ENCODE measurements around the gene GLRX5. TPM values are rescaled to one million over a fixed set of nuclear protein-coding genes. Genes with fewer than 3 reads are reported as not detected.
"Not testable (repeated sequence)": the region's sequence is repeated elsewhere in the genome, so short reads cannot be mapped to it uniquely, and the experiment has no call there.

GLRX5 gene
- total RNA-seq, 1 experiment from 2014 or later, result 62.2 TPM

GRCh38 chr14:95585953-95586620 is 51.2 kb downstream of the GLRX5 start:
- Mint-ChIP-seq H3K36me3 (ENCODE audit: insufficient read depth in 1 of 3, low read depth in 3 of 3) (peaks cover 15 to 30% (median 19%) of the 10 kb centered on the region in 3 experiments), H3K27me3 (ENCODE audit: low read depth) (peaks cover 63% of the 10 kb centered on the region), H3K9me3 (peaks cover 28 to 35% of the 10 kb centered on the region in 2 experiments), H3K4me3 (no peak overlapping the region), H3K27ac (no peak overlapping the region), H3K4me1 (no peaks in the 10 kb centered on the region)
- H3T11ph ChIP-seq (ENCODE audit: low read length), result no peak overlapping the region
- H3K4me1 ChIP-seq (ENCODE audit: insufficient read depth, low read length), result no peaks in the 10 kb centered on the region
- H3K9ac ChIP-seq (ENCODE audit: extremely low read depth, insufficient read length, low read length), result no peak overlapping the region
- no peak overlapping the region for H3K56ac ChIP-seq (ENCODE audit: insufficient read length, low read depth, low read length)
- H3K9me3 ChIP-seq (ENCODE audit: control insufficient read depth, low read depth, low read length), result no peaks in the 10 kb centered on the region
- no peak for TF ChIP-seq CTCF (conservative IDR thresholded peaks at IDR 0.05)
- H3K27me3 ChIP-seq (ENCODE audit: insufficient read depth, low read length), result no peaks in the 10 kb centered on the region
- H2BK20ac ChIP-seq (ENCODE audit: low read depth, low read length, poor library complexity, severe bottlenecking), result no peak overlapping the region
- H3K23me2 ChIP-seq (ENCODE audit: insufficient read length, low read depth, low read length, poor library complexity, severe bottlenecking), result no peaks in the 10 kb centered on the region
- H3K79me1 ChIP-seq (ENCODE audit: insufficient read depth, low read depth, low read length, poor library complexity, severe bottlenecking), result no peaks in the 10 kb centered on the region
- no peak overlapping the region for H2BK15ac ChIP-seq (ENCODE audit: low read depth, low read length)
- WGBS (ENCODE audit: extremely low coverage, insufficient read length, low lambda C conversion rate), result no CpG with 5 or more reads among the region's 6 CpGs
- H4K8ac ChIP-seq (replicated peaks; ENCODE audit: insufficient read length, low read depth, low read length), result no peak overlapping the region
- H4K20me1 ChIP-seq (ENCODE audit: control insufficient read depth, insufficient read depth, insufficient read length), result no peaks in the 10 kb centered on the region
- no peak overlapping the region for H3K4ac ChIP-seq (ENCODE audit: low read depth, low read length)
- no peaks in the 10 kb centered on the region for H3K79me2 ChIP-seq (ENCODE audit: insufficient read depth, low read length)
- no peak overlapping the region for H2AK5ac ChIP-seq (ENCODE audit: insufficient read length, low read length)
- no peak overlapping the region for H2AFZ ChIP-seq (ENCODE audit: low read length)
- H4K5ac ChIP-seq (ENCODE audit: insufficient read length, low read depth, low read length), result no peak overlapping the region
- H4K91ac ChIP-seq (ENCODE audit: insufficient read length, low read depth, low read length), result no peak overlapping the region
- H3K27ac ChIP-seq (ENCODE audit: insufficient read length, low read depth, low read length), result no peak overlapping the region
- no peak overlapping the region for H3K4me2 ChIP-seq (ENCODE audit: insufficient read depth, insufficient read length, low read length)
- no peak for DNase-seq
- H3K23ac ChIP-seq (ENCODE audit: insufficient read length, low read depth, low read length), result no peak overlapping the region
- no peak overlapping the region for H2BK12ac ChIP-seq (ENCODE audit: insufficient read length, low read depth, low read length)
- H2BK120ac ChIP-seq (ENCODE audit: low read depth, low read length, poor library complexity, severe bottlenecking), result no peak overlapping the region
- H2BK5ac ChIP-seq (ENCODE audit: insufficient read length, low read length), result no peak overlapping the region
- no peak overlapping the region for H3K14ac ChIP-seq (ENCODE audit: insufficient read depth, low read length)
- H3K18ac ChIP-seq (ENCODE audit: insufficient read length, low read depth, low read length), result no peak overlapping the region

GRCh38 chr14:95591182-95591581 is 56.3 kb downstream of the GLRX5 start:
- H3K9me3 ChIP-seq (ENCODE audit: control insufficient read depth, low read depth, low read length); H3K4me1 ChIP-seq (ENCODE audit: insufficient read depth, low read length); H3T11ph ChIP-seq (ENCODE audit: low read length); H4K5ac ChIP-seq (ENCODE audit: insufficient read length, low read depth, low read length); H3K9me3 Mint-ChIP-seq; H4K8ac ChIP-seq (replicated peaks; ENCODE audit: insufficient read length, low read depth, low read length); H3K23ac ChIP-seq (ENCODE audit: insufficient read length, low read depth, low read length); H3K36me3 Mint-ChIP-seq (ENCODE audit: insufficient read depth in 1 of 3, low read depth in 3 of 3); H2BK20ac ChIP-seq (ENCODE audit: low read depth, low read length, poor library complexity, severe bottlenecking); H3K27me3 ChIP-seq (ENCODE audit: insufficient read depth, low read length); H3K4me1 Mint-ChIP-seq; H2BK120ac ChIP-seq (ENCODE audit: low read depth, low read length, poor library complexity, severe bottlenecking); H3K4me3 Mint-ChIP-seq; H3K4me2 ChIP-seq (ENCODE audit: insufficient read depth, insufficient read length, low read length); H3K79me2 ChIP-seq (ENCODE audit: insufficient read depth, low read length); H2AFZ ChIP-seq (ENCODE audit: low read length); H2AK5ac ChIP-seq (ENCODE audit: insufficient read length, low read length); H3K27ac Mint-ChIP-seq; H2BK12ac ChIP-seq (ENCODE audit: insufficient read length, low read depth, low read length); H4K91ac ChIP-seq (ENCODE audit: insufficient read length, low read depth, low read length); H3K14ac ChIP-seq (ENCODE audit: insufficient read depth, low read length); H3K9ac ChIP-seq (ENCODE audit: extremely low read depth, insufficient read length, low read length); H3K23me2 ChIP-seq (ENCODE audit: insufficient read length, low read depth, low read length, poor library complexity, severe bottlenecking); H2BK5ac ChIP-seq (ENCODE audit: insufficient read length, low read length); H3K56ac ChIP-seq (ENCODE audit: insufficient read length, low read depth, low read length); H3K27ac ChIP-seq (ENCODE audit: insufficient read length, low read depth, low read length); H4K20me1 ChIP-seq (ENCODE audit: control insufficient read depth, insufficient read depth, insufficient read length); H3K4ac ChIP-seq (ENCODE audit: low read depth, low read length); H3K18ac ChIP-seq (ENCODE audit: insufficient read length, low read depth, low read length); H2BK15ac ChIP-seq (ENCODE audit: low read depth, low read length); DNase-seq; H3K79me1 ChIP-seq (ENCODE audit: insufficient read depth, low read depth, low read length, poor library complexity, severe bottlenecking): not testable (repeated sequence)
- no CpG with 5 or more reads among the region's 3 CpGs for WGBS (ENCODE audit: extremely low coverage, insufficient read length, low lambda C conversion rate)
- H3K27me3 Mint-ChIP-seq (ENCODE audit: low read depth), result peaks cover 34% of the 10 kb centered on the region
